ENCODE results near the gene UGT1A9.

The UGT1A9 gene

DNA sequence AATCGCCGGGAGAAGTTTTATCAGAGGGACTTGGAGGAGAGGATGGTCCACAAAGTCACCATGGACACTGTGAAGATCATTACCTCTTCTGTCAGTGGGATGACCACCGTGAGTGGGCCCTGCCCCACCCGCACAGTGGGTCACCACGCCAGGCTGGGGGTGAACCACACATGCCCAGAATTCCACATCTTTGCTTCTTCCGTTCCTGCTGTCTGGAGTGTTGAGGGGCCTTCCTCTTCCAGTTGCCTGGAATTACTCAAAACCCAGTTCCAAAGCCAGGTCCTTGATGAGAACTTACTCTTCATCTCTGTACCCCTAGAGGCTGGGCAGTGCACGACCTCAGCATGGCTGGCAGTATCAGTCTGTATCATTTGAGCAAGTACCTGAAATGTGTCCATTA lies 128.5 kb downstream of the UGT1A9 start:
- no peak for DNase-seq

DNA sequence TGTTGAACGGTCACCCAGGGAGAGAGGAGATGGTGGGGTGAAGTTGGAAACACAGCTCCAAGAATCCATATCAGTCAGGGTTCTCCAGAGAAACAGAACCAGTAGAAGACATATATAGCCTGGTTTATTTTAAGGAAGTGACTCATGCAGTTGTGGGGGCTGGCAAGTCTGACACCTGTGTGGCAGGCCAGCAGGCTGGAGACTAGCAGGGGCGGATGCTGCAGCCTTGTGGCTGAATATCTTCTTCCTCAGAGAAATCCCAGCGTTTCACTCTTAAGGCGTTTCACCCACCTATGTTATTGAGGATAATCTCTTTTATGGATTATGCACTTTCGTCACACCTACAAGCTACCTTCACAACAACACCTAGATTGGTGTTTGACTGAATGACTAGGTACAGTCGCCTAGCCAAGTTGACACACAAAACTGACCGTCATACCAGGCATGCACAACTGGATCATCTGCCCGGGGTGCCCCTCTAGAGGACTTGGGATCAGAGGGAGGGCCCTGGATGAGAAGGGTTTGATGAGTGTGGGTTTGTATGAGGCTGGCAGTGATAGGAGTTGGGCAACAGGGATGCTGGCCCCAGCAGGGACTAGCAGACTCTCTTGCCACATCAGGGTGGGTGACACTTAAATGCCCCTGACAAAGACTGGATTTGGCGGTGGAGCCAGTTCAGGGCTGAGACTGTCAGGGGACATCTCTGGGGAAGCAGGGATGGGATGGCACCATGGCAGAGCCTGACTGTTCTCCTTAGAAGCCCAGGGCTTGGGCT lies 129.8 kb downstream of the UGT1A9 start:
- no peak for DNase-seq

DNA sequence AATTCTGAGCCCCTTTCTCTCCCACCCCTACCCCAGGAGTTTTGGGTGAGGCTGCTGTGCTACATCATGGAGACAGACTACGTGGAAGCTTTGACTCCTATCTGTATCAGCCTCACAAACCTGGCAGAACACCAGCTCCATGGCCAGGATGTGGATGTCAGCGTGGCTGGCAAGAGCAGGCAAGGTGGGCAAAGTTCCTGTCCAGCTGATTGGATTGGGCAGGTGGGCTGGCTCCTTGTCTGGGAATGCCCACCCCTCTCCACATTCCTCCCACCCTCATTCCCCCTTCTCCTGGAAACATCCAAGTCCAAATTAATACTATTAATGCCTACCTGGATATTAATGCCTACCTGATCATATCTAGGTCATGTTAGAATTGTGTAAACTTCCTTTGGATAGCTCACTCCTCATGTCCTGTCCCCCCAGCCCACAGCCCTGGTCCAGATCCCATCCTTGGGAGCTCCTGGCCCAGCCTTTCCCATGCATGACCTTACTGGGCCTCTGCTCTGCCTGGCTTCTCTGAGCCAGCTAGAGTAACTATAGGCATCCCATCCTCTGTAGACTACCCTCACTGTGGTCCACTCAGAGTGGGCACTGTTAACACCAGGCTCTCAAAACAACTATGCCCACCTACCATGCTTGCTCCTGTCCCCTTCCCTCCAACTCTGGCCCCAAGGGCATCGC lies 130.6 kb downstream of the UGT1A9 start:
- no peak for DNase-seq

DNA sequence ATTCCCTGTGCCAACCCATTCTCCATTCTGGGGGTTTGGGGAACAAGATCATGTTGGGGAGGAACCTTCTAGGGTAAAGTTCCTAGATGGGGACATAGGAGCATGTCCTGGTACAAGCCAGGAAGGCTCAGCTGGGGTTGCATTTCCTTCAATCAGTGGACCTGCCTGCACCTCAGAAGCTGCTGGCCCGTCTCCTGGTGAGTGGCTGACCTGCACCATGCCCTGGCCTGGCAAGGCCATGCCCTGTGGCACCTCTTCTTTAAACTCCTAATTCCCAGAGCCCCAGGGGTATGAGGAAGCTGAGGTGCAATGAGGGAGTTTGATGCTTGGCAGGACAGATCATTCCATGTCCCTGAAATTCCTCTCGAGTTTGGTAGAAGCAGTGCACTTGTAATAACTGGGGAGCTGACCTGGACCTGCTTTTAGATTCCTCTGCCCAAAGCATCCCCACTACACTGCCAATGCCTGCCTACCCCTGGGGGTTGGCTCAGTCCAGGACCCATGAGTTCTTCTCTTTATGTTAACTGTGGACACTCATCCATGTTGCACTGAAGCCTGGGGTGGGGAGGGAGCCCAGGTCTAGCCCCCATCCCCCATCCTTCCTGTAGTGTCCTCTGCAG lies 131.7 kb downstream of the UGT1A9 start:
- DNase-seq, result no peak

DNA sequence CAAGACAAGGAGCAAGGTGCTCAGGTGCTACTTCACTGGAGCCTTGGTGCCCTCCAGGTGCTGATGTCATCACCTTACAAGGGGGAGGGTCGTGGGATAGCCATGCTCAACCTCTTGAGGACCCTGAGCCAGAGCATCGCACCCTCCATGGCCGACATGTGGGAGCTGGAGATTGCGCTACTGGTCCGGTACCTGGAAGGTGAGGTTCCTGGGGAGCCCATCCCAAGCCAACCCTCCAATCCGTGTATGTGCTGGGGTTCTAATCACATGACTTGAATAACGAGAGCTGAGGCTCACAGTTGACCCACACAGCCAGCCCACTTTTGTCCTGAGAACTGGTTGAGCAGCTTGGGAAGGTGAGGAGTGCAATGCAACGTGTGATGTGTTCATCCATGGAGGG lies 132.3 kb downstream of the UGT1A9 start:
- DNase-seq, result no peak

DNA sequence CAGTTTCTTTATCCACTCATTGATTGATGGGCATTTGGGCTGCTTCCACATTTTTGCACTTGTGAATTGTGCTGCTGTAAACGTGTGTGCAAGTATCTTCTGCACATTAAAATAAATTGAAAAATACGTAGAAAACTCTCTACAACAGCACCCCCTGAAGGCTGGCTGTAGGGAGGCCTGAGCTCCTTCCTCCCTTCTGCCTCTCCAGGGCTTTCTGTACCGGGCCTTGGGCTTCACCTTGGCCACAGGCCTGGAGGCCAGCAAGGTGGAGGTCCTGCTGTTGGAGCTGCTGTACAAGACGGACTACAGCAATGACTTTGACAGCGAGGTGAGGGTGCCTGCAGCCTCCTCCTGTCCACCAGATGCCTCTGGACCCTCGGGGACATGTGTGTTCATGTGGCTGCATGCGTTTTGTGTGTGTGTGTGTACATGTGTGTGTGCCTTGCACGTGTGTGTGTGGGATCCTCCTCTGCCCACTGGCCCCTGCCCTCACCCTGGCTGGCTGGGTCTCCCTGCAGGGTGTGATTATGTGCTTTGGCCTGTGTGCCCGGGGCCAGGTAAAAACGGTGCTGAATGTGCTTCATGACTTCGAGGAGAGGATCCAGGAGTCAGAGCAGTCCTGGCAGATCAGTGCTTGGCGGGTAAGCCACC lies 135.6 kb downstream of the UGT1A9 start:
- DNase-seq, result no peak

DNA sequence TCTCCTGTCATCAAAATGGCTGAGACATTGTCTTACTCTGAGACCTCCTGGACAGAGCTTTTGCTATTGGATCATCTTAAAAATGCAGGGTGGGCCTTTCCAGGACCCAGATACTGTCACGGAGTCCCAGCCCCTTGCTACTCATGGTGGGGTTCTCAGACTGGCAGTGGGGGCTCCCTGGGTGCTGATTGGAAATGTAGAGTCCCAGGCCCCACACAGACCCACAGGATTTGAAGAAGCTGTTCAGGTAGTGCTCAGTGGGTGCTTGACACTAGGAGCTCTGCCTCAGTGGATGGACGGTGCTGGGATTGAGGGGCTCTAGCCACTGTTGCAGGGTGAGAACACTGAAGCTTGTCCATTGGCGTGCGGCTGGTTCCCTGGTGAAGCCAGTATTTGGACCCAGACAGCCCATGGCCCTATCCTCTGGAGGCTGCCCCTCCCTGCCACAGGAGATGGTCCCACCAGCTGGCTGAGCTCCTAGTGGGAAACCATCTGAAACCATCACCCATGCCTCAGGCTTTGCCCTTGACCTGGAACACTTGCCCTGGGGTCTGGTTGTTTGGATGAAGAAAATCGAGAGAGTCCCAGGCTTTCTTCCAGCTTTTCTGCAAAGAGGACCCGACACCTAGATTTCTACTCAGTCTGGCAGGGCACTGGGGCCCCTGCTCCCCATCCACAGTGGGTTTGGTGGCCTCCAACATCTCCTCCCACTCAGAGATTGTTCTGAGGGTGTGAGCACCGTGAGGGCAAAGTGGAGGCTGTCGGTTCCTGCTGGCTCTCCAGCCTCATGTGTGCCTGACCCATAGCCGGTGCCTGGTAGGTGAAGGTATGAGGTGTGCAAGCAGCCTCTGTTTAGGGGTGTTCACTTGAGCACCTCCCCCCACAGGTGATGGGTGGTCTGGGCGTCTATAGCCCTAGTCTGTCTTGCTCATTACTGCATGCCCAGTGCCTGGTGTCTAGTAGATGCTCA lies 136.6 kb downstream of the UGT1A9 start:
- no peak for DNase-seq

DNA sequence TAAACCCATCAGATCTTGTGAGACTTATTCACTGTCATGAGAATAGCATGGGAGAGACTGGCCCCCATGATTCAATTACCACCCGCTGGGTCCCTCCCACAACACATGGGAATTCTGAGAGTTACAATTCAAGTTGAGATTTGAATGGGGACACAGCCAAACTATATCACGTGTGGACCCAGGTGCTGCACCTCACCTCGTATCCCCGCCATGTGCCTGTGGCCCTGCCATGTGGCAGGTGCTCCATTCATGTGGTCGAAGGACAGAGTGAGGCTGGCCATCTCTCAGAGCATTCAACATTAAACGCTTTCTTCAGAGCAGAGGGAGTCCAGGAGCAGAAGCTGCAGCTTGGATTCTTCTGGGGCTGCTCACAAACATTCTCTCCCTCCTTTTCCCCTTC lies 138.7 kb downstream of the UGT1A9 start:
- no peak for DNase-seq

DNA sequence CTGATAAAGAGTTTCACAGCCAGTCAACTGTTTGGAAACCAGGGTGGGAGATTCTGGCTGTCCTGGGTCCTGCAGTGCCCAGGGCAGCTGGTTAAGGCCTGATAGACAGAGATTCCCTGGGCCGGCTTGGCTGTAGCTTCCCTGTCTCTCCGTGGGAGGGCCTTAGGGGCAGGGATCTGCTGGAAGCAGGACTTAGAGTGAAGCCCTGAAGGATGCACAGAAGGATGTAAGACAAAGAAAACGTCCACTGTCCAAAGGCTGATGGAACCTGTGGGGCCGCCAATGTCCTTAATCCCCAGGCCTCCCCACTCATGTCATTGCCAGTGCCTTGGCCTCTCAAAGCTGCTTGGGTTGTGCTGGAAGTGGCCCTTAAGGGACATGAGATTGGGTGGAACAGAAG lies 139.4 kb downstream of the UGT1A9 start:
- DNase-seq, result no peak

DNA sequence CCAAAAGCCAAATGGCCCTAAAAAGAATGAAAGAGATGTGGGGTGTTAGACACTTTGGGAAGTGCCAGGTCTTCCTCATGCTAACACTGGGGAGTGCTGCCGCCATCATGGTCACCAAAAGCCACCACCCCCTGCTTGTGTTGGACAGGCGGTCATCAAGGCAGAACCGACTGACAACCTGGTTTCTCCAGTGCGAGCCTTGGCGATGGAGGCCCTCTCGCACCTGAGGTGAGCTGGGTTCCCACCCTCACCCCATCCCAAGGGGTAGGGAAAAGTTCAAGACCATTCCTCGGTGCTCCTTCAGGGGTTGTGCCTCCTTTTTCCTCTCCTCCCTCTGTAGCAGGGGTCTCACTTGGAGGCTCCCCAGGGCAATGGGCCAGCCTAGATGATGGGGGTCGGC lies 140.0 kb downstream of the UGT1A9 start:
- no peak for DNase-seq

DNA sequence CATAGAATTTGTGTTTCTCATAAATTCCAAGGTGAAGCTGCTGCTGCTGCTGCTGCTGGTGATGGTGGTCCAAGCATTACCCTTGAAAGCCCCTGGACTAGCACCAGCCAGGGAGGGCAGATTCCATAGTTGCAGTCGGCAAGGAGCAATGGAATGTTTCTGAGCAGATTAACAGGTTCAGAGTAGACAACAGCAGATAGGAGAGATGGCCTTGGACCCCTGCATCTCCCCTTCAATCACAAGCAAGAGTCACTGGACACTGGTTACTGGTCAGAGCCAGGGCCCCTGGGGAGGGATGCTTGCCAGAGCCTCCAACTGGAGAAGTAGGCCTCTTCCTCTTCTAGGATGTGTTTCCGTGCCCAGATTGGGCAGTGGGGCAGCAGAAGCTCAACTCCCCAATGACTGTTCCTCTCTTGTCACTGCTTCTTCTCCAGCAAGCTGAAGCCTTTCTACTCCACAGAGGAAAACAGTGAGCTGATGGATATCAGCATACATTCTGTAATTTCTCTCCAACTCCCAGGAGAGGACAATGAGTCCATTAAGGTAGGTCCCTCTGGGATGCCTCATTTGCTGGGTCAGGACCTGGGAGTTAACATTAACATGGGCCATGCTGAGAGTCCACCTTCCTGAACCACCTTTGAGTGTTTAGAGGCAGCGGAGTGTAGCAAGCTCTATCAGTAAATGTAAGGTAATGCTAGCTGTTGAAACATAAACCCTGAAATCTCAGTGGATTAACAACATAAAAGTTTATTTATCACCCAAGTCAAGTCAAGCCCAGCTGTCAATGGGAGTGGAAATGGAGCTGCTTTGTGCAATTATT lies 141.7 kb downstream of the UGT1A9 start:
- DNase-seq, result no peak

DNA sequence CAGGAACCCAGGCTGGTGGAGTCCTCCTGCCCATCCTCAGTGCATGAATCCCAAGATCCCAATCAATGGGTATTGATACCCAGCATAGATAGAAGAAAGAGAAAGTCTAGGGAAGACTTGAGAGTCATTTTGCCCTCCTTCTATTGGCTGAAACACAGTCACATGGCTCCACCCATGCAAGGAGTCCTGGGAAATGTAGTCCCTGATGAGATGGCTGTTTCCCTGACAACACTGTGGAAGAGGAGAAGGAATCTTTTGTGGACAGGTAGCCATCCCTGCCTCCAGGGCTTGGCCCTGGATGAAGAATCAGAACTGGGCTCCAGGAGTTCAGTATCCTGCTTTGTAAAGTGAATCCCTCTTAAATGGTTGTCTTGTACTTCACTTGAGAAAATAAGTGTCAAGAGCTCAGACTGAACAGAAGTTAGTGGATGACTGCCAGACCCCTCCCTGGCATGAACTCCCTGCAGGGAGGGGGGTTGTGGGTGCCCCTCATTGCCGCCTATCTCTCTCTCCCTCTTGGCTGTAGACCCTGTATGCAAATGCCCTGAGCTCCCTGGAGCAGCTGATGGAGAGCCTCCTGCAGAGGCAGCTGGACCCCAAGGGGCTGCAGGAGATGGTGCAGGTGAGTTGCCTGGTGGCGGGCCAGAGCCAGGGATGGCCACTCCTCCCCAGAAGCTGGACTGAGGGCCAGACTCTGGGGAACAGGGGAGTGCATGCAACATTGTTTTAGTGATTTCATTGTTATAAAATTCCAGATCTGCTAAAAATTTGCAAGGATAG lies 142.5 kb downstream of the UGT1A9 start:
- no peak for DNase-seq

DNA sequence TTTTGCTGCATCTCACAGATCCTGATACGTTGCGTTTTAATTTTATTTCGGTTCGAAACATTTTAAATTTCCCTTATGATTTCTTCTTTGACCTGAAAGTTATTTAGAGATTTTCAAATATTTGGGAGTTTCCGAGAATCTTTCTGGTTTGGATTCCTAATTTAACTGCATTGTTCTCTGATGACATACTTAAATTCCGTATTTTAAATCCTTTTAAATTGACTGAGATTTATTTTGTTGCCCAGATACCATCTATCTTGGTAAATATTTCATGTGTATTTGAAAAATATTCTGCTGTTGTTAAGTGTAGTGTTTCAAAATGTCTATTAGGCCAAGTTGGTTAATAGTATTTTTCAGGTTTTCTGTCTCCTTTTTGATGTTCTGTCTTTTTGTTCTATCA lies 144.2 kb downstream of the UGT1A9 start:
- no peak for DNase-seq

DNA sequence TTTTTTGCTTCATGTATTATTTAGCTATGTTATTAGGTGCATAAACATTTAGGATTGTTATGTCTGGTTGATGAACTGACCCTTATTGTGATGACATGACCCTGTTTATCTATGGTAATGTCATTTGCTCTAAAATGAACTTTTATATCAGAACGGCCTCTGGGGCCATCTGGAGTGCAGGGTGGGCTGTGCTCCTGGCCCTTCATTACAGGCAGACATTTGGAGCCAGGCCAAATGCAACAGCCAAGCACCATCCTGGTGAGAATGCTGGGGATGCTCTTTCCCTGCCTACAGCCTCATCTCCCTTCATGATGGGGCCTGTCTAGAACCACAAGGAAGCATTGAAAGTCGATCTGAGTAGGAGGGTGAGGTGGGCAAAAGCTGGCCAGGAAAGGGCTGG lies 144.6 kb downstream of the UGT1A9 start:
- DNase-seq, result no peak

DNA sequence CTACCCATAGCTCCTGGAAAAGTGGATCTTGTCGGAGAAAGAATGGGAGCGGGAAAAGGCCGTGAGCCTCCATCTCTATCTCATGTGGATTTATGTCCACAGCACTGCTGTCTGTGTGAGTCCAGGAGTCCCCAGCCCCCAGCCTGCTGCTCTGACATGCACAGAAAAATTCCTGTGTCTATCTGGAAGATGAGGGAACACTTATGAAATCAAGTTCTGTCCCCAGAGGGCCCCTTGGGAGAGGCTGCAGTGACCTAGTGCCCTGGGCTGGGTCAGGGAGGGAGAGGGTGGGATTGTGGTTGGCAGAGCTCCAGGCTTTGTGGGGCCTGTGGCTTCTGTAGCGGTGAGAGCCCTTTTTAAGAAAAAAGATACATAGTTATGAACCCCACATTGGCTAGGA lies 145.1 kb downstream of the UGT1A9 start:
- no peak for DNase-seq

DNA sequence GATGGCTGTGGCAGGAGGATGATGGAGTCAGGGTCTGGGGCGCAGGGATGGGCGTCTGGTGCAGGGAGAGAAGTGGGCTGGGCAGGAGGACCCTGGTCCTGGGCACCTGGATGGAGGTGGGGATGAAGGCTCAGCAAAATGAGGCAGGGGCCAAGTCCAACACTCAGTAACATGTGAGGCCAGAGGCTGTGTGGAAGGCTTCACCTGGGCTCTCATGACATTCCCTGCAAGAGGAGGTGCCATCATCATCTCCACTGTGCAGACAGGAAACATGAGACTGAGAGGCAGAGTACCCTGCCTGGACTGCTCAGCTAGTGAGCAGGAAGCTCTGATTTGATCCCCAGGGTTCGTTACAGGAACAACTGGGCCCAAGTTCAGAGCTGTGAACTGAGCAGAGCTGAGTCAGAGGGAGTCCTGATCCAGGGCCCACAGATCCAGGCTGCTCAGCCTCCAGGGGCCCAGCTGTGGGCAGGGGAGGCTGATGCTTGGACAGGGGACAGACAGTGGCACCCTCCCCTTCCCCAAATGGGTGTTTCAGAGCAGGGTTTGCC lies 145.7 kb downstream of the UGT1A9 start:
- DNase-seq, result no peak

DNA sequence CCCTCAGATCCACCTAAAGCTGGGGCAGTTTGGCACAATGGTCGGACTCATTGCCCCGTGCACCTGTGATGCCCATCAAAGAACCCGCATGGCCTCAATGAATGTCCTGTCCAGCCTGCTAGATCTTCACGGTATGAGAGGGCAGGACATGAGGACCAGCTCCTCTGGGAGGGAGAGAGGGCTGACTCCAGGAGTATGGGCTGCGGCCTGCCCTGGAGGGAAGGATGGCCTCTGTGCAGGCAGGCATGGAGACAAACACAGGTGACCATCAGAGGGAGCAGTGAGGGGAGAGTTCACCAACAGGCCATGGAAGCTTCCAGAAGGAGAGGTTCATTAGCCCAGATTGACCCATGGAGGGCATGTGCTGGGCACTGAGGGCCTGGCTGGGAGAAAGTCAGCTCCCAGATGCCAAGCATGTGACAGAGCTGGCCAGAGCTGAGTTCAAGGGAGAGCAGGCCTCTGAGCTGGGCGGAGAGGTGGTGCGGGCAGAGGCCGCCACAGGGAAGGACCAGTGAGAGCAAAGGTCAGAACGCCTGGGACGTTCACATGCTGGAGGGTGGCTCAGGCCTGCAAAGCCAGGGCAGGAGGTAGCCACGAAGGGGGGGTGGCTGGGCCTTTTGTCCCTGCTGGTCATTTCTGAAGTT lies 146.4 kb downstream of the UGT1A9 start:
- no peak for DNase-seq

DNA sequence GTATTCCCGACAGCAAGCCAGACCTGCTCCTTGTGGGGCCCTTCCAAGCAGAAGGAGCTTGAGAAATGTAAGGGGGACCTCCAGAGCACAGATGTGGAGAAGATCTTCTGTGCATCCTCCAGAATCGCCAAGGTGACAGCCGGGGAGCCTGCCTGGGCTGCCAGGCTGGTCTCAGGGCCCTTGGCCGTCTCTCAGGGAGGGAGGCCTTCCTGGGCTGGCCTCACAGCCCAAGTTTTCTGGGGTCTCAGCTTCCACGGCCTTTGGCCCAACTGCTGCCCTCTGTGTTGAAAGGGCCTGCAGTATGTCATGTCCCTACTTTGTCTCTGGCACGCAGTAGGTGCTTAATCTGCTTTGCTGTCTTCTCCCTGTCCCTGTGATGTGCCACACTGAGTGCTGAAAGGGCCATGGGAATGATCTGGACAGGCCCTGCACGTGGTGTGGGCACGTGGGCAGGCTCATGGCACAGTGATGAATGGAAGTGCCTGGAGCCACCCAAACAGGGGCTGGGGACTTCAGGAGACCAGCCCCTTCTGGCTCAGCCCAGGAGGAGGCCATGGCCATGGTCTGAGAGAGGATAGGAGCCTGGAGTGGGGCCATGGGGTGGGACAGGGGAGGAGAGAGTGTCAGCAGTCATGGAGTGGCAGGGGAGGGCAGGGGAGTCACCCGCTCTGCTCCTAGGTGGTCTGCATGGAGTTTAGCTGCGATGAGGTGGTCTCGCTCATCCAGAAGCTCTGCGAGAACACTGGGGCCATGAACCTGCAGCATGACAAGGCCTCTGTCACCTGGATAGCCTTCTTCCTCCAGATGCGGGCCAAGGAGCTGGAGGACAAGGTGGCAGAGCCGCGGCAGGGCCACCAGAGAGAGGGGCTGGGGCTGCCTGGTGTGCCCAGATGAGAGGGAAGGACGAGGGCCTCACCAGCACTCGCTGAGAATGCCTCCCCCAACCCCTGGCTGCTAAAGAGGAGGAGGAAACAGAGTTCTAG lies 147.2 kb downstream of the UGT1A9 start:
- no peak for DNase-seq
